Fibroblast of mammary gland (primary cell): ENCODE measurements around the gene PHEX.

Experiments used
- DNase-seq: peaks from one replicate; pipeline ENCODE4 v3.0.0-alpha.2; 2010; ENCODE audit warnings: low read depth
- H3K4me3 ChIP-seq: 2 replicates; pipeline ENCODE4 v1.5.1; 2011; ENCODE audit warnings: low read depth, mild to moderate bottlenecking, low read length, moderate library complexity; ENCODE audit not compliant: control insufficient read depth
- CTCF ChIP-seq: conservative IDR thresholded peaks from 2 replicates; pipeline ENCODE4 v1.5.1; 2011; ENCODE audit warnings: low read depth, low read length, inconsistent platforms; ENCODE audit not compliant: control insufficient read depth, insufficient read depth

PHEX gene

GRCh38 chrX:22087011-22087557 lies 55.0 kb downstream of the PHEX start:
- no peak overlapping the region for H3K4me3 ChIP-seq
- no peak for TF ChIP-seq CTCF
- no peak for DNase-seq

GRCh38 chrX:22088326-22088725 lies 56.2 kb downstream of the PHEX start:
- no peak for TF ChIP-seq CTCF
- no peak for DNase-seq
- no peak overlapping the region for H3K4me3 ChIP-seq

GRCh38 chrX:22090181-22090580 lies 58.1 kb downstream of the PHEX start:
- no peak overlapping the region for H3K4me3 ChIP-seq
- no peak for TF ChIP-seq CTCF
- peak; percentile 76 for DNase-seq

- H3K4me3 ChIP-seq = no peak overlapping the region
- DNase-seq = no peak
- TF ChIP-seq CTCF = no peak
Measured at GRCh38 chrX:22093550-22093949, 61.4 kb downstream of the PHEX start.

- peak; percentile 95 for DNase-seq
- no peak for TF ChIP-seq CTCF
- no peak overlapping the region for H3K4me3 ChIP-seq
Measured at GRCh38 chrX:22095286-22095685, 63.2 kb downstream of the PHEX start.

- no peak overlapping the region for H3K4me3 ChIP-seq
- DNase-seq = peak; percentile 66
- TF ChIP-seq CTCF = no peak
Measured at GRCh38 chrX:22095856-22096255, 63.7 kb downstream of the PHEX start.
